ENCODE results near the gene RNH1.

RNH1 gene

DNA sequence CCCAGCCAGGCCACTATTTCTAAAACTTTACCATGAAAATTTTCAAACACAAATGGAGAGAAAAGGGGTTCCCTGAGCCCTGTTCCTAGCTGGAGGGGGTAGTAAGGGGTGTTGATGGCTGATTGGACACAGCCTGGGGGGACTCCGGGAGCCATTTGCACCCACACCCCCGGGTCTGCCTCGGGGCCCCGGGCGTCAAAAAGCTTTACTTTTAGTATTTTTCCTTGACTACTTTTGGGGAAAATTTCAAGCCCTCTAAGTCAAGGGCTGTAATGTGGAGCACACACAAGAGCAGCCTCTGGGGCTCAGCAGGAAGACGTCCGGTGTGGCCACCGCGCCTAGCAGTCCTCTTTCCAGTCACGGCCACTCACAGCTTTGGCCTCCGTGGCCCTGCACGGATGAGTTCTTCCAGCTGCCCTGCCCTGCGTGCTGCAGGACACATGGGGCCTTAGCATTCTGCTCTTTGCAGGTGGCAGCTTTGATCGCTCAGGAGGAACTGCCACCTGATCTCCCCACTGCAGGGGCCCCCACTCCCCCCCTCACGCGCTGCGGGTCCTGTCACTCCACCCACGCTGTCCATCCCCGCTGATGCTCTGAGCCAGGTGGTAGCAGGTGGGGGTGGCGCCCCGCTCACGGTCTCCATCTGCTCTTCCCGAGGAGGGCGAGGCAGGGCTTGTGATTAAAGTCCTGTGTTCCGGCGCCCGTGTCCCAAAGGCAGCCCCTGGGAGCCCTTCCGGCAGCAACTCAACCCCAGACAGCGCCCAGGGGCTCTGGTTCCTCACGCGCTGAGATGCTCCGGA, 14.4 kb downstream of the RNH1 start:
- DNase-seq (ENCODE audit: low read depth, low spot score) = no peak
- Histone ChIP-seq H3K4me3 (no peak overlapping the region), H3K9me3 (ENCODE audit: low read depth, low read length) (no peaks in the 10 kb centered on the region), H3K27ac (0 out of 2 replicates have a peak overlapping the region, but pooled peaks have one; percentile 13), H3K9ac (ENCODE audit: insufficient read length) (no peak overlapping the region), H3K36me3 (ENCODE audit: insufficient read depth, low read length) (peaks cover 28% of the 10 kb centered on the region)
- TF ChIP-seq POLR2AphosphoS5 (IDR thresholded peaks at IDR 0.05; ENCODE audit: borderline replicate concordance, low read depth, low read length) (no peak), EZH2 (IDR thresholded peaks at IDR 0.05) (no peak), FOXP2 (optimal IDR thresholded peaks at IDR 0.05; ENCODE audit: control extremely low read depth, extremely low read length, insufficient read depth) (no peak)

DNA sequence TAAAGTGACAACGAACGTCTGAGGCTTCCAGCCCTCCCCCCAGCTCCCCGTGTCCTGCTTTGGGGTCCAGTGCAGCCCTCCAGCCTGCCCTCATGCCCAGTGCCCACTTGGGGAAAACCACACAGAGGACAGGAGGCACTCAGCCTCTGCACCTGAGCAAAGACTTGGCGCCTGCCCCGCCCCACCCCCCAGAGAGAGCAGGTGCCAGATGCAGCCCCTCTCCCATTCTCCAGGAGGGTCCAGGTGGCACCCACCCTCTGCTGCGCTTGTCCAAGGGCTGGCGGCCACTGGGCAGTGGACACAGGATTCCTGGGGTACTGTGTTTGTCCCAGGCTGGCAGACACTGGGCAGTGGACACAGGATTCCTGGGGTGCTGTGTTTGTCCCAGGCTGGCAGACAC, 15.7 kb downstream of the RNH1 start:
- TF ChIP-seq EZH2 (IDR thresholded peaks at IDR 0.05) (no peak), FOXP2 (optimal IDR thresholded peaks at IDR 0.05; ENCODE audit: control extremely low read depth, extremely low read length, insufficient read depth) (no peak), POLR2AphosphoS5 (IDR thresholded peaks at IDR 0.05; ENCODE audit: borderline replicate concordance, low read depth, low read length) (no peak)
- Histone ChIP-seq H3K4me3 (no peak overlapping the region), H3K27ac (no peak overlapping the region), H3K9me3 (ENCODE audit: low read depth, low read length) (no peaks in the 10 kb centered on the region), H3K9ac (ENCODE audit: insufficient read length) (no peak overlapping the region), H3K36me3 (ENCODE audit: insufficient read depth, low read length) (peaks cover 16% of the 10 kb centered on the region; the same call in 1 of the 2 replicates)
- no peak for DNase-seq (ENCODE audit: low read depth, low spot score)

DNA sequence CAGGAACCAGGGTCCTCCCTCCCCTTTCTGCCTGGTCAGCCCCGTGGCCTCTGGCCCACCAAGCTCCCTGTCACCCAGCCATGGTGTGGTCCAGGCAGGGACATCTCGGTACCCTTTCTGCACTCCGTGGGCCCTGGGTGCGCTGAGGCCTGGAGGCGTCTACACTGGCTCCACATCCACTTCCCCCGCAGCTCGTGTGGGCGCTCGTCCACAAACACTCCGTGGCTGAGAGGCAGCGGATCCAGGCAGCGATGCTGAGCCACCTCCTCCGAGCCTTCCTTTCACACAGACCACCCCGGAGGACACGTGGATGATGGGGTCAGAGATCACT, 16.1 kb downstream of the RNH1 start:
- DNase-seq (ENCODE audit: low read depth, low spot score) = no peak
- Histone ChIP-seq H3K9me3 (ENCODE audit: low read depth, low read length) (no peaks in the 10 kb centered on the region), H3K27ac (no peak overlapping the region), H3K9ac (ENCODE audit: insufficient read length) (no peak overlapping the region), H3K36me3 (ENCODE audit: insufficient read depth, low read length) (peaks cover 16% of the 10 kb centered on the region; the same call in 1 of the 2 replicates), H3K4me3 (no peak overlapping the region)
- TF ChIP-seq EZH2 (IDR thresholded peaks at IDR 0.05) = no peak
- no peak for TF ChIP-seq POLR2AphosphoS5 (IDR thresholded peaks at IDR 0.05; ENCODE audit: borderline replicate concordance, low read depth, low read length)

DNA sequence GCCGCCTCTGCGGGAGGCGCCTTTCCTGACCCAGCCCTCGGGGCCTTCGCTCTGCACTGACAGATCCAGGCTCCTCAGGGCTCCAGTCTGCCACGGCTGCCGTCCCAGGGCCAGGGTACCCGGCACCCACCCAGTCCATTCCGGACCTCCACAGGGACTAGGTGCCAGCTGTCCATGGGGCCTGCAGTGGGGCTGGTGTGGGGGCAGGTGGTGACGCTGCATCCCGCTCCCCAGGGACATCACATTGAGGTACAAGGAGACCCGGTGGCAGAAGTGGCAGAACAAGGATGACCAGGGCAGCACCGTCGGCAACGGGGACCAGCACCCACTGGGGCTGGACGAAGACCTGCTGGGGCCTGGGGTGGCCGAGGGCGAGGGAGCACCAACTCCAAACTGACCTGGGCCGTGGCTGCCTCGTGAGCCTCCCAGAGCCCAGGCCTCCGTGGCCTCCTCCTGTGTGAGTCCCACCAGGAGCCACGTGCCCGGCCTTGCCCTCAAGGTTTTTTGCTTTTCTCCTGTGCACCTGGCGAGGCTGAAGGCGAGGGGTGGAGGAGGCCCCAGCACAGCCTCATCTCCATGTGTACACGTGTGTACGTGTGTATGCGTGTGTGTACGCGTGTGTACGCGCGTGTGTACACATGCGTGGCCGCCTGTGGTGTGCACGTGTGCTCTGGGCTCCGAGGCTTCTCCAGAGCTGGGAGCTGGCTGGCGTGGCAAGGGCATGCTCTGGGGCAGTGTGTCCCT, 16.7 kb downstream of the RNH1 start:
- no peak for DNase-seq (ENCODE audit: low read depth, low spot score)
- H3K36me3 ChIP-seq (ENCODE audit: insufficient read depth, low read length) = peaks cover 11% of the 10 kb centered on the region; the same call in 1 of the 2 replicates
- no peak overlapping the region for H3K27ac ChIP-seq
- H3K9ac ChIP-seq (ENCODE audit: insufficient read length) = no peak overlapping the region
- no peaks in the 10 kb centered on the region for H3K9me3 ChIP-seq (ENCODE audit: low read depth, low read length)
- TF ChIP-seq FOXP2 (optimal IDR thresholded peaks at IDR 0.05; ENCODE audit: control extremely low read depth, extremely low read length, insufficient read depth) = no peak
- TF ChIP-seq EZH2 (IDR thresholded peaks at IDR 0.05) = no peak
- TF ChIP-seq POLR2AphosphoS5 (IDR thresholded peaks at IDR 0.05; ENCODE audit: borderline replicate concordance, low read depth, low read length) = no peak
- no peak overlapping the region for H3K4me3 ChIP-seq

DNA sequence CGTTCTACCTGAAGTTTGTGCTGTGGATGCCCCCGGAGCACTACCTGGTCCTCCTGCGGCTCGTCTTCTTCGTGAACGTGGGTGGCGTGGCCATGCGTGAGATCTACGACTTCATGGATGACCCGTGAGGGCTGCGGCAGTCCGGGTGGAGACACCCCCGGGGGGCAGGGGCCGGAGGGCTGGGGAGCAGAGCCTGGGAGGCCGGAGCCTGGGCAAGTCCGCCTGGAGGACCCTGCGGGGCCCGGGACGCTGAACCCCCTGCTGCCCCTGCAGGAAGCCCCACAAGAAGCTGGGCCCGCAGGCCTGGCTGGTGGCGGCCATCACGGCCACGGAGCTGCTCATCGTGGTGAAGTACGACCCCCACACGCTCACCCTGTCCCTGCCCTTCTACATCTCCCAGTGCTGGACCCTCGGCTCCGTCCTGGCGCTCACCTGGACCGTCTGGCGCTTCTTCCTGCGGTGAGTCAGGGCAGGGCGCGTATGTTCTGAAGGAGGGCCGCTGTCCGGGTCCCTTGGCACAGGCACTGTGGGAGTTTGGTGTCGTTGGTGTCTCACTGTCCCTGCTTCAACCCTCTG, 17.3 kb downstream of the RNH1 start:
- no peak for DNase-seq (ENCODE audit: low read depth, low spot score)
- TF ChIP-seq POLR2AphosphoS5 (IDR thresholded peaks at IDR 0.05; ENCODE audit: borderline replicate concordance, low read depth, low read length) = no peak
- no peak for TF ChIP-seq FOXP2 (optimal IDR thresholded peaks at IDR 0.05; ENCODE audit: control extremely low read depth, extremely low read length, insufficient read depth)
- no peak for TF ChIP-seq EZH2 (IDR thresholded peaks at IDR 0.05)
- Histone ChIP-seq H3K4me3 (no peak overlapping the region), H3K9ac (ENCODE audit: insufficient read length) (no peak overlapping the region), H3K27ac (no peak overlapping the region), H3K9me3 (ENCODE audit: low read depth, low read length) (no peaks in the 10 kb centered on the region), H3K36me3 (ENCODE audit: insufficient read depth, low read length) (peaks cover 9% of the 10 kb centered on the region; the same call in 1 of the 2 replicates)

DNA sequence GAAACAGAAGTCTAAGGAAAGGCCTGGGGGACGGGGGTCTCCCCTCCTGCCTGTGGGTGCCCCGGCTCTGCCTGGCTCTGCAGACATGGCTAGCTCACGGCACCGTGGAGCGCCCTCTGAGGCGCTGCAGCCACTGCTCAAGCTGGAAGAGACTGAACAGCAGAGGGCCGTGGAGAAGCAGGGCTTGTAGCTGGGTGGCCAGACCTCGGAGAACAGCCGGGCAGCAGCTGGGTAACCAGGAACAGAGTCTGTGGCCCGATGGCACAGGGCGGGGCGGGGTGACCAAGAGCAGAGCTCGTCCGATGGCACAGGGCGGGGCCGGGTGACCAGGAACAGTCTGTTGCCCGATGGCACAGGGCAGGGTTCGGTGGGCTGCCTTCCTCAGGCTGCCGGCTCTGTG, 18.1 kb downstream of the RNH1 start:
- Histone ChIP-seq H3K9ac (ENCODE audit: insufficient read length) (no peak overlapping the region), H3K4me3 (no peak overlapping the region), H3K27ac (no peak overlapping the region), H3K36me3 (ENCODE audit: insufficient read depth, low read length) (peaks cover 3% of the 10 kb centered on the region; the same call in 1 of the 2 replicates), H3K9me3 (ENCODE audit: low read depth, low read length) (no peaks in the 10 kb centered on the region)
- DNase-seq (ENCODE audit: low read depth, low spot score) = no peak
- TF ChIP-seq FOXP2 (optimal IDR thresholded peaks at IDR 0.05; ENCODE audit: control extremely low read depth, extremely low read length, insufficient read depth) (no peak), EZH2 (IDR thresholded peaks at IDR 0.05) (no peak), POLR2AphosphoS5 (IDR thresholded peaks at IDR 0.05; ENCODE audit: borderline replicate concordance, low read depth, low read length) (no peak)

DNA sequence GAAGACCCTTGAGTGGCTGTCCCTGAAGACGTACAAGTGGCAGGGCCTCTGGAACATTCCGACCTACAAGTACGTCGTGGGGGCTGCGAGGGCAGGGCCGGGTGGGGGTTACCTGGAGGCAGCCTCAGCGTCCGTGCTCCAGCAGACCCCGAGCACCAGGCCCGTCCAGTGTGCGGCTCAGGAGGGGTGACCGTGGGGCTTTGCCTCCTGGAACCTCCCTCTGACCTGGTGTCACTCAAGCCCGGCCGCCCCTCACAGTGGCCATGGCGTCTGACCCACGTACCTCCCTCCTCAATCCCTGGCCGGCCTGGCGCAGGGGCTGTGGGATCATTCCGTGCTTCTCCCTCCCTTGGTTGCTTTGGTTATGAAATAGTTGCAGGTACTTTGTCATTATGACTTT, 18.5 kb downstream of the RNH1 start:
- no peak for DNase-seq (ENCODE audit: low read depth, low spot score)
- Histone ChIP-seq H3K9ac (ENCODE audit: insufficient read length) (no peak overlapping the region), H3K4me3 (no peak overlapping the region), H3K9me3 (ENCODE audit: low read depth, low read length) (no peaks in the 10 kb centered on the region), H3K36me3 (ENCODE audit: insufficient read depth, low read length) (peaks cover under 1% of the 10 kb centered on the region; the same call in 1 of the 2 replicates), H3K27ac (no peak overlapping the region)
- TF ChIP-seq EZH2 (IDR thresholded peaks at IDR 0.05) (no peak), FOXP2 (optimal IDR thresholded peaks at IDR 0.05; ENCODE audit: control extremely low read depth, extremely low read length, insufficient read depth) (no peak), POLR2AphosphoS5 (IDR thresholded peaks at IDR 0.05; ENCODE audit: borderline replicate concordance, low read depth, low read length) (no peak)

DNA sequence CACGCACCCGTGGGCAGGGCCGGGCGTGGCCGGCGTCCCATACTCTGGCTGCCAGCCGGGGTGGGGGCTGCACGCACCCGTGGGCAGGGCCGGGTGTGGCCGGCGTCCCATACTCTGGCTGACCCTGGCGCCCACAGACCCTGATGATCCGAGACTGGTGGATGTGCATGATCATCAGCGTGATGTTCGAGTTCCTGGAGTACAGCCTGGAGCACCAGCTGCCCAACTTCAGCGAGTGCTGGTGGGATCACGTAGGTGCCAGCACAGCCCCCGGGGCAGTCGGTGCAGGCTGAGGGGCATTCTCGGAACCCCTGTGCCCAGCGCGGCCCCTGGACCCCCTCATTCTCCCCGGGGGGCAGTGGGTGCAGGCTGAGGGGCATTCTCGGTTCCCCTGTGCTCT, 19.0 kb downstream of the RNH1 start:
- Histone ChIP-seq H3K27ac (no peak overlapping the region), H3K4me3 (no peak overlapping the region), H3K36me3 (ENCODE audit: insufficient read depth, low read length) (no peaks in the 10 kb centered on the region; the same call in 1 of the 2 replicates), H3K9me3 (ENCODE audit: low read depth, low read length) (no peaks in the 10 kb centered on the region), H3K9ac (ENCODE audit: insufficient read length) (no peak overlapping the region)
- no peak for TF ChIP-seq EZH2 (IDR thresholded peaks at IDR 0.05)
- TF ChIP-seq POLR2AphosphoS5 (IDR thresholded peaks at IDR 0.05; ENCODE audit: borderline replicate concordance, low read depth, low read length) = no peak
- TF ChIP-seq FOXP2 (optimal IDR thresholded peaks at IDR 0.05; ENCODE audit: control extremely low read depth, extremely low read length, insufficient read depth) = no peak
- no peak for DNase-seq (ENCODE audit: low read depth, low spot score)

All from SK-N-MC (cell line).